ENCODE data around the gene MLPH.

Gene MLPH

GRCh38 chr2:237455764-237456163 lies 31.3 kb upstream of the MLPH start:
- no peak for TF ChIP-seq PAX5 (IDR thresholded peaks at IDR 0.05; ENCODE audit: insufficient read depth, low read length, severe bottlenecking)
- TF ChIP-seq TAF1 (IDR thresholded peaks at IDR 0.05; ENCODE audit: low read depth, low read length) = no peak
- TF ChIP-seq SPI1 (IDR thresholded peaks at IDR 0.05; ENCODE audit: low read depth, low read length) = no peak
- no peak for TF ChIP-seq POLR2AphosphoS5 (IDR thresholded peaks at IDR 0.05; ENCODE audit: low read depth, low read length)
- TF ChIP-seq POU2F2 (IDR thresholded peaks at IDR 0.05; ENCODE audit: low read depth, low read length) = no peak
- no peak for TF ChIP-seq POLR2A (IDR thresholded peaks at IDR 0.05; ENCODE audit: low read depth, low read length)
- FAIRE-seq (no peak), DNase-seq (ENCODE audit: insufficient read length, low spot score) (no peak)

DNA sequence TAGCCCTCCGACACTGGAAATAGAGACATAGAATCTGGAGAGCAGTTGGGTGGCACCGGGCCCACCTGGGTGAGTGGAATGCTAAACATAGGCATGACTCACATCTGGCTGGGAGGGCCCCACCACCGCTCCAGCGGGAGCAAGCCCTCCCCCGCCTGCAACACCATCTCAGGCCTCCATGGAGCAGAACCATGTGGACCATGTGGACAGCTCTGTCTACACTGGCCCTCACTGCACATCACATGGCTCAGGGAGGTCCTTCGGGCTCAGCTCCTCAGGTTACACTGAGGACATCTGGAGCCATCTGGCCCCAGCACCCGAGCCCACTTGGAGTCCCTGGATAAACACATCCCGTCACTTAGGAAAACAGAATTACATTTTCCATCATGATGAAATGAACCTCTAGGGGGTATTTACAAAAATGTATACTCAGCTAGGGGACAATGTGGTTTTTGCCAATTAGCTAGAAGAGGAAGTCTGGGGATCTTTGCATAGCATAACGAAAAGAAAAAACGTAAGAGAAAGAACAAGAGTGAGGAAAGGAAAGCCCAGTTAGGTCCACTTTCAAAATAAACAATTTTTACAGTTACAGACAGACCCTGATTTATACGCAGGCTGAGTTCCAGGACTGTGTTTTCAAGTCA lies 30.7 kb upstream of the MLPH start:
- TF ChIP-seq POLR2A (IDR thresholded peaks at IDR 0.05; ENCODE audit: low read depth, low read length) (no peak), SPI1 (IDR thresholded peaks at IDR 0.05; ENCODE audit: low read depth, low read length) (no peak), TAF1 (IDR thresholded peaks at IDR 0.05; ENCODE audit: low read depth, low read length) (no peak), POU2F2 (IDR thresholded peaks at IDR 0.05; ENCODE audit: low read depth, low read length) (no peak), PAX5 (IDR thresholded peaks at IDR 0.05; ENCODE audit: insufficient read depth, low read length, severe bottlenecking) (no peak), POLR2AphosphoS5 (IDR thresholded peaks at IDR 0.05; ENCODE audit: low read depth, low read length) (no peak)
- FAIRE-seq (no peak), DNase-seq (ENCODE audit: insufficient read length, low spot score) (no peak)

DNA sequence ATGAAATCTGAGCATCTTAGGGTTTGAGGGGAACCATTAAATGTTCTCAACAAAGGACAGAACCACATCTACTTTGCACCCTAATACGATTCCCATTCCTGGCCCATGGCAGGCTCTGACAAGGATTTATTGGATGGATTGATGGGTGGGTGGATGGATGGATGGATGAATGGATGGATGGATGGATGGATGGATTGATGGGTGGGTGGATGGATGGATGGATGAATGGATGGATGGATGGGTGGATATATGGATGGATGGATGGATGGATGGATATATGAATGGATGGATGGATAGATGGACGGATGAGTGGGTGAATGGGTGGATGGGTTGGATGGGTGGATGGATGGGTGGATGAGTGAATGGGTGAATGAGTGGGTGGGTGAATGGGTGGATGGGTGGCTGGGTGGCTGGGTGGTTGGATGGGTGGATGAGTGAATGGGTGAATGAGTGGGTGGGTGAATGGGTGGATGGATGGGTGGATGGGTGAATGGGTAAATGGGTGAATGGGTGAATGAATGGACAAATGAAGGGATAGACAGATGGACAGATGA lies 29.6 kb upstream of the MLPH start:
- no peak for DNase-seq (ENCODE audit: insufficient read length, low spot score)
- FAIRE-seq = no peak
- TF ChIP-seq POLR2AphosphoS5 (IDR thresholded peaks at IDR 0.05; ENCODE audit: low read depth, low read length) (no peak), POU2F2 (IDR thresholded peaks at IDR 0.05; ENCODE audit: low read depth, low read length) (no peak), POLR2A (IDR thresholded peaks at IDR 0.05; ENCODE audit: low read depth, low read length) (no peak), PAX5 (IDR thresholded peaks at IDR 0.05; ENCODE audit: insufficient read depth, low read length, severe bottlenecking) (no peak), TAF1 (IDR thresholded peaks at IDR 0.05; ENCODE audit: low read depth, low read length) (no peak), SPI1 (IDR thresholded peaks at IDR 0.05; ENCODE audit: low read depth, low read length) (no peak)

- FAIRE-seq (no peak), DNase-seq (ENCODE audit: insufficient read length, low spot score) (no peak)
- TF ChIP-seq POLR2AphosphoS5 (IDR thresholded peaks at IDR 0.05; ENCODE audit: low read depth, low read length) = no peak
- no peak for TF ChIP-seq PAX5 (IDR thresholded peaks at IDR 0.05; ENCODE audit: insufficient read depth, low read length, severe bottlenecking)
- TF ChIP-seq SPI1 (IDR thresholded peaks at IDR 0.05; ENCODE audit: low read depth, low read length) = no peak
- no peak for TF ChIP-seq TAF1 (IDR thresholded peaks at IDR 0.05; ENCODE audit: low read depth, low read length)
- TF ChIP-seq POU2F2 (IDR thresholded peaks at IDR 0.05; ENCODE audit: low read depth, low read length) = no peak
Observed at GRCh38 chr2:237458519-237458918, 28.5 kb upstream of the MLPH start.

- FAIRE-seq = no peak
- TF ChIP-seq PAX5 (IDR thresholded peaks at IDR 0.05; ENCODE audit: insufficient read depth, low read length, severe bottlenecking) = no peak
- TF ChIP-seq POU2F2 (IDR thresholded peaks at IDR 0.05; ENCODE audit: low read depth, low read length) = no peak
- TF ChIP-seq POLR2A (IDR thresholded peaks at IDR 0.05; ENCODE audit: low read depth, low read length) = no peak
- TF ChIP-seq TAF1 (IDR thresholded peaks at IDR 0.05; ENCODE audit: low read depth, low read length) = no peak
- no peak for TF ChIP-seq SPI1 (IDR thresholded peaks at IDR 0.05; ENCODE audit: low read depth, low read length)
- no peak for TF ChIP-seq POLR2AphosphoS5 (IDR thresholded peaks at IDR 0.05; ENCODE audit: low read depth, low read length)
- no peak for DNase-seq (ENCODE audit: insufficient read length, low spot score)
Observed at GRCh38 chr2:237459226-237459625, 27.8 kb upstream of the MLPH start.

GRCh38 chr2:237459741-237460174 lies 27.3 kb upstream of the MLPH start:
- FAIRE-seq (no peak), DNase-seq (ENCODE audit: insufficient read length, low spot score) (no peak)
- TF ChIP-seq POLR2A (IDR thresholded peaks at IDR 0.05; ENCODE audit: low read depth, low read length) (no peak), SPI1 (IDR thresholded peaks at IDR 0.05; ENCODE audit: low read depth, low read length) (no peak), POLR2AphosphoS5 (IDR thresholded peaks at IDR 0.05; ENCODE audit: low read depth, low read length) (no peak), TAF1 (IDR thresholded peaks at IDR 0.05; ENCODE audit: low read depth, low read length) (no peak), POU2F2 (IDR thresholded peaks at IDR 0.05; ENCODE audit: low read depth, low read length) (no peak)

- no peak for DNase-seq (ENCODE audit: insufficient read length, low spot score)
- peak; percentile 56 for FAIRE-seq
- no peak for TF ChIP-seq TAF1 (IDR thresholded peaks at IDR 0.05; ENCODE audit: low read depth, low read length)
- no peak for TF ChIP-seq SPI1 (IDR thresholded peaks at IDR 0.05; ENCODE audit: low read depth, low read length)
- no peak for TF ChIP-seq POLR2AphosphoS5 (IDR thresholded peaks at IDR 0.05; ENCODE audit: low read depth, low read length)
- TF ChIP-seq PAX5 (IDR thresholded peaks at IDR 0.05; ENCODE audit: insufficient read depth, low read length, severe bottlenecking) = no peak
- TF ChIP-seq POLR2A (IDR thresholded peaks at IDR 0.05; ENCODE audit: low read depth, low read length) = no peak
- no peak for TF ChIP-seq POU2F2 (IDR thresholded peaks at IDR 0.05; ENCODE audit: low read depth, low read length)
Observed at GRCh38 chr2:237464757-237465391, 22.2 kb upstream of the MLPH start.

DNA sequence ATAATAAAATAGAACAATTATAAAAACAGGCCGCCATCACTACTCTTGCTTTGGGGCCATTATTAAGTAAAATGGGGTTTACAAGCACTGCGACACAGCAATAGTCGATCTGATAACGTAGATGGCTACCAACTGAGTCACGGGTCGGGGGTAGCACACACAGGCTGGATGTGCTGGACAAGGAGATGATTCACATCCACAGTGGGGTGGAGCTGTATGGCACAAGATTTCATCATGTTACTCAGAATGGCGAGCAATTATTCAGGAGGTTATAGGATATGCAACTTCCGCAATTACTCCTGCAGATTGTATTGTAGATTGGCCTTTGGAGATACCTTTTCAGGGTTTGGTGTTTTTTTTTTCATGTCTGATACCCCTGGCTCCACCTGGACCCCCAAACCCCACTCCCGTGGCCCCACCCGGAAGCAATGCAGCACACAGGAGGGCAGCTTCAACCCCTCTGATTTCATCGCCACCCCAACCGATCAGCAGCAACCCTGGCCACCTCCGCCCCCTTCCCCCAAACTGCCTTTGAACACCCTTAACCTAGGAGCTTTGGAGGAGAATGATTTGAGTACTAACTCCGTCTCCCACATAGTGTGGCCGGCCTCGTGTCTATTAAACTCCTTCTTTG lies 21.4 kb upstream of the MLPH start:
- TF ChIP-seq POLR2AphosphoS5 (IDR thresholded peaks at IDR 0.05; ENCODE audit: low read depth, low read length) (no peak), TAF1 (IDR thresholded peaks at IDR 0.05; ENCODE audit: low read depth, low read length) (no peak)
- no peak for DNase-seq (ENCODE audit: insufficient read length, low spot score)
- no peak for FAIRE-seq

DNA sequence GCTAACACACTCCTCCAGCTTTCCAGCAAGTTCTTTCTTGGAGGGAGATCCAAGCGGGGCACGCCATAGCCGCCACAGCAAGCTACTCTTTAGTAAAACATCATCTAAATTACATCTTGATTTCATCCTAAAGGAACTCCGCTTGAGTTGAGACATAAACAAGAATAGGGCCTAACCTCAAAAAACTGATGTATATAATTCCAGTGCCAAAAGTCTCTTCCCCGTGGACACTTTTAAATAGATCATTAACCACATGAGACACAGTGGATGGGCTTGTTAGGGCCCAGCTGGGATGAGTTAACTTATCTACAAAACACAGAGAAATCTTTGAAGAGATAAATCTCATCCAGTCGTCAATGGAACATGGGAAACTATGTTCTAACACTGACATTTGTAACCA lies 20.8 kb upstream of the MLPH start:
- no peak for DNase-seq (ENCODE audit: insufficient read length, low spot score)
- TF ChIP-seq POU2F2 (IDR thresholded peaks at IDR 0.05; ENCODE audit: low read depth, low read length) (no peak), PAX5 (IDR thresholded peaks at IDR 0.05; ENCODE audit: insufficient read depth, low read length, severe bottlenecking) (no peak), POLR2A (IDR thresholded peaks at IDR 0.05; ENCODE audit: low read depth, low read length) (no peak), SPI1 (IDR thresholded peaks at IDR 0.05; ENCODE audit: low read depth, low read length) (no peak), TAF1 (IDR thresholded peaks at IDR 0.05; ENCODE audit: low read depth, low read length) (no peak), POLR2AphosphoS5 (IDR thresholded peaks at IDR 0.05; ENCODE audit: low read depth, low read length) (no peak)
- no peak for FAIRE-seq
